GM12878 (cell line): ENCODE results near the gene RELT. TPM values are rescaled to one million over a fixed set of nuclear protein-coding genes. Genes with fewer than 3 reads are reported as not detected.
A peak's percentile ranks its signal among the peaks of the same experiment; 100 is the strongest.

Source experiments
- ATAC-seq: fragments of 200-7000 bp; cut with Tn5 transposase; 3 replicates; pipeline ENCODE4 v1.9.1; 2020; ENCODE audit warnings: mild to moderate bottlenecking, moderate library complexity
- BruUV-seq: library from RNA; stranded (reverse); fragments of 400-500 nt; replicated peaks from 2 replicates; lab custom pipeline; 2021; lab: Mats Ljungman, UMichigan
- CTCF ChIA-PET: fragments of 300-600 bp; sonication (Branson Sonifier 250); formaldehyde crosslinking; extraction: SDS; loops from one replicate; lab custom pipeline; 2021; ENCODE audit warnings: inconsistent platforms; lab: Yijun Ruan, JAX
- POLR2A ChIA-PET: fragments of 350-600 bp; formaldehyde crosslinking; extraction: SDS; loops from one replicate; lab custom pipeline; 2021; ENCODE audit warnings: inconsistent platforms; lab: Charles Lee
- RAD21 ChIA-PET: fragments of 300-600 bp; sonication (Branson Sonifier 250); formaldehyde crosslinking; loops from one replicate; lab custom pipeline; 2023; ENCODE audit warnings: antibody characterized with exemption; ENCODE audit not compliant: unreplicated experiment; lab: Charles Lee
- SMC1A ChIA-PET: fragments of 300-600 bp; sonication (Branson Sonifier 250); formaldehyde crosslinking; loops from one replicate; lab custom pipeline; 2023; ENCODE audit not compliant: unreplicated experiment, uncharacterized antibody; lab: Charles Lee
- DNase-seq: peaks from one replicate; pipeline ENCODE4 v3.0.0-alpha.2; 2011; ENCODE audit warnings: low read depth, low spot score
- FAIRE-seq: peaks from 3 replicates; lab custom pipeline; 2011; peaks lifted over from hg19 to GRCh38; lab: Jason Lieb, UNC
- H2AFZ ChIP-seq: 2 replicates; pipeline ENCODE4 v1.6.0; 2011; ENCODE audit warnings: low read depth, low read length, control low read depth; ENCODE audit not compliant: control insufficient read depth
- H3K27ac ChIP-seq: 2 replicates; pipeline ENCODE4 v1.5.1; 2011; ENCODE audit warnings: control low read depth; ENCODE audit not compliant: control insufficient read depth, insufficient read depth
- H3K27me3 ChIP-seq, 2 experiments: replicated peaks in 1 of 2; 2 replicates each; pipeline versions ENCODE4 v1.6.0 to v1.6.1; 2011; ENCODE audit warnings: low read length in 1 of 2; ENCODE audit not compliant: control insufficient read depth in 2 of 2, insufficient read depth in 2 of 2
- H3K36me3 ChIP-seq, 2 experiments: 2 replicates each; pipeline ENCODE4 v1.5.1; 2011; ENCODE audit warnings: low read length in 1 of 2; ENCODE audit not compliant: control insufficient read depth in 2 of 2, insufficient read depth in 2 of 2
- H3K4me1 ChIP-seq: 2 replicates; pipeline ENCODE4 v1.6.1; 2011; ENCODE audit warnings: mild to moderate bottlenecking, low read length, moderate library complexity, mixed read lengths; ENCODE audit not compliant: control insufficient read depth, insufficient read depth
- H3K4me2 ChIP-seq: 2 replicates; pipeline ENCODE4 v1.6.0; 2011; ENCODE audit warnings: control low read depth; ENCODE audit not compliant: control insufficient read depth, insufficient read depth
- H3K4me3 ChIP-seq: fragments of 200-600 bp; sonication (generic); 2 replicates; pipeline ENCODE4 v1.5.1; 2016
- H3K79me2 ChIP-seq: 2 replicates; pipeline ENCODE4 v1.6.0; 2011; ENCODE audit warnings: low read length; ENCODE audit not compliant: control insufficient read depth, insufficient read depth
- H3K9ac ChIP-seq: 2 replicates; pipeline ENCODE4 v1.8.0; 2011; ENCODE audit warnings: low read length, control low read depth, mixed read lengths; ENCODE audit not compliant: control insufficient read depth, insufficient read depth
- H3K9me3 ChIP-seq: replicated peaks from 3 replicates; pipeline ENCODE4 v1.5.1; 2011; ENCODE audit warnings: mild to moderate bottlenecking, low read length; ENCODE audit not compliant: control insufficient read depth, insufficient read depth
- H4K20me1 ChIP-seq: 2 replicates; pipeline ENCODE4 v1.6.0; 2011; ENCODE audit not compliant: control insufficient read depth, insufficient read depth
- FOXM1 ChIP-seq: IDR thresholded peaks from 2 replicates; pipeline ENCODE4 v1.6.1; 2012; ENCODE audit warnings: low read depth, mild to moderate bottlenecking, inconsistent platforms, low read length, moderate library complexity
- MYB ChIP-seq: fragments of 150-350 bp; IDR thresholded peaks from 2 replicates; pipeline ENCODE4 v1.6.1; 2014; ENCODE audit warnings: mild to moderate bottlenecking, low read depth, low read length, borderline replicate concordance
- POLR2AphosphoS5 ChIP-seq: IDR thresholded peaks from 2 replicates; pipeline ENCODE4 v1.6.1; 2011; ENCODE audit warnings: mild to moderate bottlenecking, low read length, inconsistent platforms
- STAT1 ChIP-seq: fragments of 450-650 bp; conservative IDR thresholded peaks from 2 replicates; pipeline ENCODE4 v1.6.1; 2014; ENCODE audit warnings: antibody characterized with exemption, mild to moderate bottlenecking
- WGBS: methylation state at CpG from one replicate; pipeline ENCODE4 v1.1.6; 2016; ENCODE audit warnings: low lambda C conversion rate; ENCODE audit not compliant: insufficient replicate concordance, insufficient coverage; ENCODE audit errors: missing lambda C conversion rate; 5-methylcytosine and 5-hydroxymethylcytosine counted together
- in situ Hi-C: fragments of 300-500 bp; cut with MboI; formaldehyde crosslinking; loops from 9 replicates; pipeline ENCODE4 v1.14.3; 2018; ENCODE audit warnings: mixed read lengths
- intact Hi-C: fragments of 100-400 bp; cut with micrococcal nuclease; formaldehyde crosslinking; loops from one replicate; pipeline ENCODE4 v1.14.2; 2022; ENCODE audit not compliant: unreplicated experiment
- polyA plus RNA-seq, 11 experiments: library from polyadenylated mRNA; depleted of rRNA in 4 of 11; unstranded in 6 of 11; stranded (reverse) in 5 of 11; fragments of >200 nt; fragmentation: Nextera tagmentation in 4 of 11; fragmentation: Illumina TruSeq in 1 of 11; extraction: Ambion mirVana in 4 of 11; extraction: Trizol in 1 of 11; gene quantifications; 1 replicate in 1 of 11; 2 replicates in 10 of 11; pipeline versions ENCODE4 v1.2.1 to v1.2.3, GENCODE V29; 2011 to 2016; ENCODE audit warnings: inconsistent platforms in 2 of 11, missing spikeins in 2 of 11, low read depth in 1 of 11
- total RNA-seq, 4 experiments: library from RNA; depleted of rRNA in 3 of 4; stranded (reverse); fragments of >200 nt in 3 of 4; fragmentation: Illumina TruSeq in 1 of 4; extraction: Trizol in 1 of 4; gene quantifications; 2 replicates each; pipeline versions ENCODE4 v1.2.1 to v1.2.3, GENCODE V29; 2013 to 2021

The RELT gene
- total and polyA plus RNA-seq, 10 of the 15 experiments (the other 5 are each of a cell fraction or from before 2014, with no cell fraction given): 1.2 to 28.5 (median 10.8) TPM

GRCh38 chr11:73401217-73401923, 25.2 kb downstream of the RELT start:
- DNase-seq (no peak), FAIRE-seq (no peak), ATAC-seq (no peak)
- no peak overlapping the region for H3K9ac ChIP-seq
- TF ChIP-seq FOXM1 (no peak), MYB (no peak), STAT1 (no peak), POLR2AphosphoS5 (peak; percentile 52; the same call in 1 of the 2 replicates)
- no peak overlapping the region for H3K4me3 ChIP-seq
- H3K4me1 ChIP-seq: no peaks in the 10 kb centered on the region
- no peak overlapping the region for H2AFZ ChIP-seq
- ChIA-PET POLR2A (interaction anchor here (1.3 kb wide), 1 partner anchor 22 kb away, joined by 3 read pairs; no protein-coding TSS in a partner anchor), SMC1A (interaction anchor here (0.5 to 3.9 kb wide), 5 partner anchors 13 to 260 kb away, joined by 3 to 31 read pairs (median 17); no protein-coding TSS in a partner anchor), RAD21 (interaction anchor here (0.8 to 3.3 kb wide), 3 partner anchors 24 to 260 kb away, joined by 4 to 18 read pairs (median 14); no protein-coding TSS in a partner anchor), CTCF (interaction anchor here (0.7 to 25.6 kb wide), 5 partner anchors 13 to 260 kb away, joined by 5 to 400 read pairs (median 7); no protein-coding TSS in a partner anchor)
- 82% methylated on average over 3 of the region's 3 CpGs for WGBS
- H3K79me2 ChIP-seq: no peaks in the 10 kb centered on the region
- no TSS peak for BruUV-seq
- intact Hi-C loops (no loop called here), in situ Hi-C loops (loop anchor here (5.0 kb wide), 1 partner anchor 261 kb away; no protein-coding TSS in a partner anchor)
- H3K9me3 ChIP-seq: no peaks in the 10 kb centered on the region
- H3K4me2 ChIP-seq: no peak overlapping the region
- peaks cover 13 to 27% of the 10 kb centered on the region in 2 experiments for H3K36me3 ChIP-seq
- no peak overlapping the region for H3K27ac ChIP-seq
- no peaks in the 10 kb centered on the region for H4K20me1 ChIP-seq
- no peaks in the 10 kb centered on the region for H3K27me3 ChIP-seq
